SIG-M5 (cell line): ENCODE data around the gene MAPKAPK3.

Source experiments
- DNase-seq: peaks from one replicate; lab custom pipeline; 2025; lab: John Stamatoyannopoulos, UW

MAPKAPK3 gene

GRCh38 chr3:50627407-50628051 lies 10.6 kb downstream of the MAPKAPK3 start:
- no peak for DNase-seq

- no peak for DNase-seq
Observed at GRCh38 chr3:50628601-50629000, 11.7 kb downstream of the MAPKAPK3 start.

- no peak for DNase-seq
Observed at GRCh38 chr3:50630394-50630793, 13.4 kb downstream of the MAPKAPK3 start.

- no peak for DNase-seq
Observed at GRCh38 chr3:50630877-50631276, 13.9 kb downstream of the MAPKAPK3 start.

- DNase-seq, result peak; percentile 20
Observed at GRCh38 chr3:50632450-50632849, 15.5 kb downstream of the MAPKAPK3 start.

GRCh38 chr3:50633230-50633790 lies 16.4 kb downstream of the MAPKAPK3 start:
- no peak for DNase-seq

GRCh38 chr3:50635066-50635465 lies 18.1 kb downstream of the MAPKAPK3 start:
- no peak for DNase-seq

GRCh38 chr3:50637011-50637410 lies 20.1 kb downstream of the MAPKAPK3 start:
- no peak for DNase-seq

- DNase-seq, result no peak
Observed at GRCh38 chr3:50637945-50638344, 21.0 kb downstream of the MAPKAPK3 start.

GRCh38 chr3:50639055-50639494 lies 22.1 kb downstream of the MAPKAPK3 start:
- no peak for DNase-seq

GRCh38 chr3:50642382-50642781 lies 25.4 kb downstream of the MAPKAPK3 start:
- DNase-seq, result no peak

GRCh38 chr3:50644561-50644960 lies 27.6 kb downstream of the MAPKAPK3 start:
- DNase-seq, result no peak

GRCh38 chr3:50645378-50645777 lies 28.4 kb downstream of the MAPKAPK3 start:
- DNase-seq, result no peak

GRCh38 chr3:50648313-50648712 lies 31.4 kb downstream of the MAPKAPK3 start:
- DNase-seq, result no peak

GRCh38 chr3:50648944-50649343 lies 32.0 kb downstream of the MAPKAPK3 start:
- DNase-seq, result no peak

- DNase-seq, result no peak
Observed at GRCh38 chr3:50649451-50649931, 32.5 kb downstream of the MAPKAPK3 start.

GRCh38 chr3:50650018-50650417 lies 33.1 kb downstream of the MAPKAPK3 start:
- no peak for DNase-seq

GRCh38 chr3:50651445-50651844 lies 34.5 kb downstream of the MAPKAPK3 start:
- no peak for DNase-seq

- no peak for DNase-seq
Observed at GRCh38 chr3:50651920-50652529, 35.1 kb downstream of the MAPKAPK3 start.

GRCh38 chr3:50652709-50653108 lies 35.8 kb downstream of the MAPKAPK3 start:
- DNase-seq, result no peak

- no peak for DNase-seq
Observed at GRCh38 chr3:50653937-50654595, 37.1 kb downstream of the MAPKAPK3 start.

GRCh38 chr3:50655009-50655830 lies 38.3 kb downstream of the MAPKAPK3 start:
- no peak for DNase-seq
